Brain pericyte (primary cell): ENCODE results near the gene PVALEF.

Experiments
- DNase-seq: peaks from one replicate; pipeline ENCODE4 v3.0.0-alpha.2; 2012; ENCODE audit warnings: low read depth, low spot score

The PVALEF gene

GRCh38 chr17:81128774-81129173, 36.5 kb upstream of the PVALEF start:
- no peak for DNase-seq

DNA sequence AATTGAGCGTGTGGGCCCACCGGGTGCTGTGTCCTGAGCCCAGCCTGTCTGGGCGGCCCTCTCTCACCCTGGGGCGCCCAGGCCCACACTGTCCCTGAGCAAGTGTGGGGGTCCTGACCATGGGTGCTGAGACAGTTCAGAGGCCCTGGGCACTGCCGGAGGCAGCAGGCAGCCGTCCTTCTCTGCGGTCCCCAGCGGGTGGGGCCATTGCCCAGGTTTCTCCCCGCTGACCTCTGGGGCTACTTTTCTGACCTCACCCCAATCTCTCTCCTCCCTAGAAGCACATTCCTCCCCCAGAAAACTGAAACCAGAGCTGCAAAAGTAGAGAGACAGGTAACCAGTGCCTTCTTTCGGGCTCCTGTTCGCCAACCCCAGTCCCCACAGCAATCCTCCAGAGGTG, 36.0 kb upstream of the PVALEF start:
- DNase-seq, result no peak

DNA sequence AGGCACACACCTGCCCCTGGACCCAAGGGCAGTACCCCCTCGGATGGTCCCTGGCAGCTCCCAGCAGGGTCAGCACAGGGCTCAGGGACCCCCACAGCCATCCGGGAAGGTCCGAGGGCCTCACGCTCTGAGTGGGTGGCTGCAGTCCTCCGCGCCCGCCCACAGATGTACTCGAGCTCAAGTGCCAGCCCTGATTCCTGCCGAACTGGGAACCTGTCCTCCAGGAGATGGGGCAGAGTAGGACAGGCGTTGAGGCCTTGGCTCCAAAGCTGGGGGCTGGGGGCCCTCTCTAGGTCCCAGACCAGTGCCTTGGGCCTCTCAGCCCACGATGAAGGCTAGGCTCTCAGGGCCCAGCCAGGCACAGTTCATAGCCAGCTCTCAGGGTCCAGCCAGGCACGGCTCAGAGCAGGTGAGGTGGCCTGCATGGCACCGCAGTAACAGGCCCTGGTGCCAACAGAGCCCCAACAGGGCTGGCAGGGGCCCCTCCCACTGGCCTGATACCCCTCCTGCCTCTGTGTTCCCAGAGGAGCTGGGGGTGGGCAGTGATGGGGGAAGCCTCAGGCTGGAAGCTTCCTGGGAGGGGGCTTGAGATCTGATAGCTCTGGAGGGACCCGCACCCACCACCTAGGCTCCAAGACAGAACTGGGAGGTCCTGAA, 35.5 kb upstream of the PVALEF start:
- no peak for DNase-seq

DNA sequence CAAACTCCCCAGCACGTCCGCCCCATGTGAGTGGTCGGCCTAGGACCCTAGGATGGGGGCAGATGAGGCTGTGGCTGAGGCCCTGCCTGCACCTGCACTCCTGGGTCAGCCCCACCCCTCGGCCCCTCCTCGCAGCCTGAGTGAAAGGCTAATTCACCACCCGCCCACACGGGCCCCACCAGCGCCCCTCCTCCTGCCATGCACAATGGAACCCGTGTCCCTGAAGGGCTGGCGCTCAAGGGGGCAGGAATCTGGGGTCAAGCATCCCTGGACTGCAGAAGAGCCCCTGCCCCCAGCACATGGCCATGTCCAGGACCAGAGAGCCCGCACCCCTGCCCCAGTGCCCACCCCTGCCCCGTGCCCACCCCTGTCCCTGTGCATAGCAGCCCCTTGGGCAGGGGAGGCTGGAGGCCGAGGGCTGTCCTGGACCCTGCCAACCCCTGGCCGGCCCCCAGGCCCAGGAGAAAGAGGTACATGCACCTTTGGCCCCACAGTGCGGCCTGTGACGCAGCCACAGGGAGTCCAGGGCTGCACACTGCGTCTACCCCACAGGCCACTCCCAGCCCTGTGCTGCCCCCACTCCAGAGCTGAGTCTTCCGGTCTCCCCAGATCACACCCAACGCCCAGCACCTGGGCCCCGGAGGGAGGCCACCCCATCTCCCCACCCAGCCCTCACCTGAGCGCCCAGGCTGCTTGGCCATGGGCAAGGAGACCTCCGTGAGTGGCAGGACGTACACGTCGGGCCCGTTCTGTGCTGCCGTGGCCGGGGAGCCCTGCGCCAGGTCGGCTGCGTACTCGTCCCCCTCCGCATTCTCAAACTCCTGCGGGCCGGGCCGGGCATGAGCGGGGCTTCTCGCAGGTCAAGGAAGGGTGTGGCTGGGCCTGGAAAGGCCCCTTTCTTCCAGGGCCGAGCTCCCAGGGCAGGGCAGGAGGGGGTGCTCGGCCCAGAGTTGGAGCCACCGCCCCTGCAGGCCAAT, 34.6 kb upstream of the PVALEF start:
- DNase-seq, result no peak

GRCh38 chr17:81131486-81132196, 33.7 kb upstream of the PVALEF start:
- DNase-seq, result no peak

GRCh38 chr17:81132197-81132540, 33.1 kb upstream of the PVALEF start:
- DNase-seq, result no peak

- DNase-seq, result no peak
Observed at GRCh38 chr17:81132770-81133723, 32.3 kb upstream of the PVALEF start.

- no peak for DNase-seq
Observed at GRCh38 chr17:81134064-81134781, 31.1 kb upstream of the PVALEF start.

DNA sequence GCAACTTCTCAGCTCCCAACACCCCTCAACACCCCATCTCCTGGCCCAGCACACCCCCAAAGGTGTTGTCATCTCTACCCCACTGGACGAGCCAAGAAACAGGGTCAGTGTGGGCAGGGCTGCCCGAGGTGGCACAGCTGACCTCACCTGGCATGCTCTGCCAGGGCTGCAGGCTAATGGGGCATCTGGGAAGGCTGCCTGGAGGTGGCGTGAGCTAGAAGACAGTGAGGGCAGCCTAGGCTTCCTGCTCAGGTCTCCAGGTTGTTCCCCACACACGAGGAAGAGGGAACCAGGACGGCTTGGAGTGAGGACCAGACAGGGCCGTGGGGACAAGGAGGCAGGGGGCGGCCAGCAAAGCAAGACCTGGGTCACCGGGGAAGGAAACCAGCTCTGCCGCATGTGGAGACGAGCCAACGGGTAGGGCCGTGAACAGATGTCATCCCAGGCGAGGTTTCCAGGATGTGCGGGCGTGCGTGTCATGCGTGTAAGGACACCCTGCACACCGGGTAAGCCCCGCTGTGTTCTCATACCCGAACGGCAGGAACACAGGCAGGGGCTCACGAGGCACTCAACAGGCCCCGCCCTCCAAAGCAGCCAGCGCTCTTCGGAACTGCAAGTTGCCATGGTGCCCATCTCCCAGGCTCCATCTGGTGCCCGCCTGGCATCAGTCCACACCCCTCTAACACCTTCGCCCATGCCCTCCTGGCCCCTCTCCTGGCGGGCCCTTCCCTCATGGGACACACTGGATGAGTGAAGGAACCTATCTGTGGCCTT, 29.6 kb upstream of the PVALEF start:
- DNase-seq, result no peak

GRCh38 chr17:81136366-81136765, 28.9 kb upstream of the PVALEF start:
- no peak for DNase-seq

- no peak for DNase-seq
Observed at GRCh38 chr17:81137248-81137647, 28.1 kb upstream of the PVALEF start.

GRCh38 chr17:81138083-81138482, 27.2 kb upstream of the PVALEF start:
- no peak for DNase-seq

DNA sequence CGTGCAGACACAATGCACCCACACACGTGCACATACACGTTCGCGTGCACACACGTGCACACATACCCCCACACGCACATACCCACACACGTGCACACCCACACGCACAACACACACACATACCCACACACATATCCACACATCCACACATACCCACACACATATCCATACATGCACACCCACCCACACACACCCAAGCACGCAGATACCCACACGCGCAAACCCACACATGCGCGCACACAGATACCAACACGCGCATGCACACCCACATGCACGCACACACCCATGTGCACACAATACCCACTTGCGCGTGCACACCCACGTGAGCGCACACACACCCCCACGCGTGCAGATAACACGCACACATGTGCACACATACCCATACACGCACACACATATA, 26.8 kb upstream of the PVALEF start:
- DNase-seq, result no peak

- no peak for DNase-seq
Observed at GRCh38 chr17:81139428-81139827, 25.9 kb upstream of the PVALEF start.

DNA sequence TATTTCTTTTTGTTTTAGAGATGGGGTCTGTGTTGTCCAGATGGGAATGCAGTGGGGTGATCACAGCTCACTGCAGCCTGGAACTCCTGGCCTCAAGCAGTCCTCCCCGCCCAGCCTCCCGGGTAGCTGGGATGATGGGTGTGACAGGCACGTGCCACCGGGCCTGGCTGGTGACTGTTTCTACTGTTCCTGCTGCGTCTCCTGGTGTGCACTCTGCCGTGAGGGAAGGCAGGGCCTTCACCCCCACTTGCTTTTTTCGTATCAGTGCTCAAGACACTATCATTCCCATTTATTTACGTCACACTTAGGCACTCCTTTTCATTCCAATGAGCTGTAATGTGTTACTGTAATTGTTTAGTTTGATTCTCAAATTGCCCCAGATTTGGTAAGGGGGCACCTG, 25.3 kb upstream of the PVALEF start:
- no peak for DNase-seq

- no peak for DNase-seq
Observed at GRCh38 chr17:81140695-81141094, 24.6 kb upstream of the PVALEF start.

DNA sequence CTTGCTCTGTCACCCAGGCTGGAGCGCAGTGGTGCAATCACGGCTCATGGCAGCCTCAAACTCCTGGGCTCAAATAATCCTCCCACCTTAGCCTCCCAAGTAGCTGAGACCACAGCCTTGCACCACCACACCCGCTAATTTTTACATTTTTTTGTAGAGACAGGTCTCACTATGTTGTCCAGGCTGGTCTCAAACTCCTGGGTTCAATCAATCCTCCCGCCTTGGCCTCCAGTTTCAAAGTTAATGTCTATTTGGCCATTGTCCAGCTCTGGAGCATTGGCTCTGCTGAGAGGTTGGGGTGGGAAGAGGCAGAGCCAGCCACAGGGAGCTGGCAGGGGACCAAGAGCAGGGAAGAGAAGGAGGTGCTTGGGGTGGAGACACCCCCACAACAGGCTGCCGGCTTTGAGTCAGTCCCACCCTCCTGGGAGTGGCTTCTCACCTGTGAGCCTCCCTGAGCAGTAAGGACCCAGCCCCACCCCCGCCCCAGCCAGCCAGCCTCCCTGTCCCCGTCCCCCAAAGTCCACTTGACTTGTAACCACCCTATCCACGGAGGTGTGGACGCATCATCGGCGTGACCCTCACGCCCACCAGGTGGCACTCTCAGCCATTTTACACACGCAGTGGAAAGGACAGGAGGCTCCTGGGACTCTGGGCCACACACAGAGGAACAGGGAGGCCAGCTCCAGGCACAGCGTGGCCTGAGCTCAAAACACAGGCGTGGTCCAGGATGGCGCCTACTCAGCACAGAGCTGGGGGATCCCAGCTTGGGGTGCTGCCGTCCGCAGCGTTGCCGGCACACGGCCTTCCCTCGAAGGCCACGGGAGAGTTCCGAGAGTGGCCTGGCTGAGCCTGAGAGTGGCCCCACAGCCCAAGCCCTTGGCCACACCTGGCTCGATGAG, 22.8 kb upstream of the PVALEF start:
- DNase-seq, result no peak

DNA sequence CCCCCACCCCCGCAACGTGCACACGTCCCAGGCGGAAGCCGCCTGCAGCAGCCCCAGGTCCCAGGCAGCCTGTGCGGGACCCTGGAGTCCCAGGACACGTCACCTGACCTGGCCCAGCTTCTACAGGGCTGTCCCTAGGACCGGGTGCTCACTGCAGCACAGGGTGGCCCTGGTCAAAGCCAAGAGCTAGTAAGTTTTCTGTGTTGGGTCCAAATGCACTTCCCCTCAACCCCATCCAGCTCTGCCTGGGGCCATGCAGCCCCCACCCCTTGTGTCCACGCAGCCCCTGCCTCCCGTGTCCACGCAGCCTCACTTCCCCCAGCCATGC, 22.1 kb upstream of the PVALEF start:
- no peak for DNase-seq
